Measurements from ENCODE around the gene DLG4. TPM values are rescaled to one million over a fixed set of nuclear protein-coding genes. Genes with fewer than 3 reads are reported as not detected.

Gene DLG4
- total RNA-seq, 1 experiment from 2014 or later, result 59.7 TPM

- TF ChIP-seq JAZF1 (CRISPR knock-in tag; IDR thresholded peaks at IDR 0.05), result no peak
- TF ChIP-seq ESRRA (CRISPR knock-in tag; IDR thresholded peaks at IDR 0.05; ENCODE audit: borderline replicate concordance), result no peak
- no peak for TF ChIP-seq NFE2L1 (CRISPR knock-in tag; IDR thresholded peaks at IDR 0.05)
- TF ChIP-seq FOXP1 (CRISPR knock-in tag; IDR thresholded peaks at IDR 0.05; ENCODE audit: borderline replicate concordance), result no peak
- TF ChIP-seq, protein P1, sequence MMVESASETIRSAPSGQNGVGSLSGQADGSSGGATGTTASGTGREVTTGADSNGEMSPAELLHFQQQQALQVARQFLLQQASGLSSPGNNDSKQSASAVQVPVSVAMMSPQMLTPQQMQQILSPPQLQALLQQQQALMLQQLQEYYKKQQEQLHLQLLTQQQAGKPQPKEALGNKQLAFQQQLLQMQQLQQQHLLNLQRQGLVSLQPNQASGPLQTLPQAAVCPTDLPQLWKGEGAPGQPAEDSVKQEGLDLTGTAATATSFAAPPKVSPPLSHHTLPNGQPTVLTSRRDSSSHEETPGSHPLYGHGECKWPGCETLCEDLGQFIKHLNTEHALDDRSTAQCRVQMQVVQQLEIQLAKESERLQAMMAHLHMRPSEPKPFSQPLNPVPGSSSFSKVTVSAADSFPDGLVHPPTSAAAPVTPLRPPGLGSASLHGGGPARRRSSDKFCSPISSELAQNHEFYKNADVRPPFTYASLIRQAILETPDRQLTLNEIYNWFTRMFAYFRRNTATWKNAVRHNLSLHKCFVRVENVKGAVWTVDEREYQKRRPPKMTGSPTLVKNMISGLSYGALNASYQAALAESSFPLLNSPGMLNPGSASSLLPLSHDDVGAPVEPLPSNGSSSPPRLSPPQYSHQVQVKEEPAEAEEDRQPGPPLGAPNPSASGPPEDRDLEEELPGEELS (CRISPR knock-in tag; IDR thresholded peaks at IDR 0.05), result no peak
- no peak for TF ChIP-seq ZBTB21 (CRISPR knock-in tag; IDR thresholded peaks at IDR 0.05; ENCODE audit: borderline replicate concordance)
- TF ChIP-seq, protein P2, sequence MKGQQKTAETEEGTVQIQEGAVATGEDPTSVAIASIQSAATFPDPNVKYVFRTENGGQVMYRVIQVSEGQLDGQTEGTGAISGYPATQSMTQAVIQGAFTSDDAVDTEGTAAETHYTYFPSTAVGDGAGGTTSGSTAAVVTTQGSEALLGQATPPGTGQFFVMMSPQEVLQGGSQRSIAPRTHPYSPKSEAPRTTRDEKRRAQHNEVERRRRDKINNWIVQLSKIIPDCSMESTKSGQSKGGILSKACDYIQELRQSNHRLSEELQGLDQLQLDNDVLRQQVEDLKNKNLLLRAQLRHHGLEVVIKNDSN (CRISPR knock-in tag; IDR thresholded peaks at IDR 0.05), result peak; percentile 50
- TF ChIP-seq ZNF232 (CRISPR knock-in tag; IDR thresholded peaks at IDR 0.05), result no peak; the same call in 1 of the 2 replicates
- TF ChIP-seq TP53 (CRISPR knock-in tag; IDR thresholded peaks at IDR 0.05), result peak; percentile 33; the same call in 1 of the 2 replicates
- TF ChIP-seq ZNF423 (CRISPR knock-in tag; IDR thresholded peaks at IDR 0.05), result peak; percentile 32; the same call in 1 of the 2 replicates
- 0 out of 2 replicates have a peak, but pooled peaks have one; percentile 30 for TF ChIP-seq SMAD3 (CRISPR knock-in tag; IDR thresholded peaks at IDR 0.05; ENCODE audit: borderline replicate concordance)
- TF ChIP-seq CREM (CRISPR knock-in tag; IDR thresholded peaks at IDR 0.05), result 0 out of 2 replicates have a peak, but pooled peaks have one; percentile 65
- peak; percentile 80; the same call in 1 of the 2 replicates for TF ChIP-seq ARID4B (CRISPR knock-in tag; IDR thresholded peaks at IDR 0.05; ENCODE audit: borderline replicate concordance)
- no peak for TF ChIP-seq CBFB (CRISPR knock-in tag; IDR thresholded peaks at IDR 0.05; ENCODE audit: low read depth)
- TF ChIP-seq GTF2I (CRISPR knock-in tag; conservative IDR thresholded peaks at IDR 0.05), result no peak
- TF ChIP-seq SMAD4 (CRISPR knock-in tag; IDR thresholded peaks at IDR 0.05), result no peak; the same call in 1 of the 2 replicates
- TF ChIP-seq USF2 (CRISPR knock-in tag; IDR thresholded peaks at IDR 0.05), result peak; percentile 76
- TF ChIP-seq GABPB1 (CRISPR knock-in tag; IDR thresholded peaks at IDR 0.05), result peak; percentile 45; the same call in 1 of the 2 replicates
- no peak for TF ChIP-seq IRF1 (CRISPR knock-in tag; IDR thresholded peaks at IDR 0.05)
- TF ChIP-seq JUN (CRISPR knock-in tag; IDR thresholded peaks at IDR 0.05), result no peak
- TF ChIP-seq, protein P3, sequence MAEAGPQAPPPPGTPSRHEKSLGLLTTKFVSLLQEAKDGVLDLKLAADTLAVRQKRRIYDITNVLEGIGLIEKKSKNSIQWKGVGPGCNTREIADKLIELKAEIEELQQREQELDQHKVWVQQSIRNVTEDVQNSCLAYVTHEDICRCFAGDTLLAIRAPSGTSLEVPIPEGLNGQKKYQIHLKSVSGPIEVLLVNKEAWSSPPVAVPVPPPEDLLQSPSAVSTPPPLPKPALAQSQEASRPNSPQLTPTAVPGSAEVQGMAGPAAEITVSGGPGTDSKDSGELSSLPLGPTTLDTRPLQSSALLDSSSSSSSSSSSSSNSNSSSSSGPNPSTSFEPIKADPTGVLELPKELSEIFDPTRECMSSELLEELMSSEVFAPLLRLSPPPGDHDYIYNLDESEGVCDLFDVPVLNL (CRISPR knock-in tag; IDR thresholded peaks at IDR 0.05; ENCODE audit: borderline replicate concordance, low read depth), result no peak
- no peak for TF ChIP-seq MXD4 (CRISPR knock-in tag; IDR thresholded peaks at IDR 0.05; ENCODE audit: borderline replicate concordance)
- ATAC-seq (peak; percentile 3), DNase-seq (ENCODE audit: low spot score) (peak; percentile 90)
- H3K27ac Mint-ChIP-seq, result peak within 1 kb of the TSS; percentile 99
- peak within 1 kb of the TSS; percentile 90 for H3K4me3 Mint-ChIP-seq
- CTCF ChIA-PET, result interaction anchor here (0.5 to 3.4 kb wide), 10 partner anchors 22 to 310 kb away, joined by 3 to 21 read pairs (median 6); partner anchors contain the start of genes ACADVL, DLG4, NEURL4 and SLC2A4
- POLR2A ChIA-PET, result interaction anchor here (0.8 to 2.3 kb wide), 10 partner anchors 9 to 52 kb away, joined by 3 to 8 read pairs (median 3); partner anchors contain the start of genes ACADVL, CTDNEP1, DLG4 and ELP5
- H3K4me1 Mint-ChIP-seq, result peaks cover 36% of the 10 kb centered on the region
- H3K36me3 Mint-ChIP-seq, result peaks cover 34% of the 10 kb centered on the region
- no peaks in the 10 kb centered on the region for H3K27me3 Mint-ChIP-seq (ENCODE audit: low read depth)
- no peaks in the 10 kb centered on the region for H3K9me3 Mint-ChIP-seq
Observed at GRCh38 chr17:7241783-7242716, 22.4 kb upstream of the DLG4 start, which contains the start of gene GABARAP. Gene GABARAP, minus strand, starts transcription at chr17:7242449. Its CDS starts 119 bp downstream, at chr17:7242330.
